Measurements from ENCODE around the gene TRIM54. TPM values are rescaled to one million over a fixed set of nuclear protein-coding genes. Genes with fewer than 3 reads are reported as not detected.

Gene TRIM54
- total and polyA plus RNA-seq, 8 donors = 0.13 to 0.87 (median 0.43) TPM; not detected in 4

DNA sequence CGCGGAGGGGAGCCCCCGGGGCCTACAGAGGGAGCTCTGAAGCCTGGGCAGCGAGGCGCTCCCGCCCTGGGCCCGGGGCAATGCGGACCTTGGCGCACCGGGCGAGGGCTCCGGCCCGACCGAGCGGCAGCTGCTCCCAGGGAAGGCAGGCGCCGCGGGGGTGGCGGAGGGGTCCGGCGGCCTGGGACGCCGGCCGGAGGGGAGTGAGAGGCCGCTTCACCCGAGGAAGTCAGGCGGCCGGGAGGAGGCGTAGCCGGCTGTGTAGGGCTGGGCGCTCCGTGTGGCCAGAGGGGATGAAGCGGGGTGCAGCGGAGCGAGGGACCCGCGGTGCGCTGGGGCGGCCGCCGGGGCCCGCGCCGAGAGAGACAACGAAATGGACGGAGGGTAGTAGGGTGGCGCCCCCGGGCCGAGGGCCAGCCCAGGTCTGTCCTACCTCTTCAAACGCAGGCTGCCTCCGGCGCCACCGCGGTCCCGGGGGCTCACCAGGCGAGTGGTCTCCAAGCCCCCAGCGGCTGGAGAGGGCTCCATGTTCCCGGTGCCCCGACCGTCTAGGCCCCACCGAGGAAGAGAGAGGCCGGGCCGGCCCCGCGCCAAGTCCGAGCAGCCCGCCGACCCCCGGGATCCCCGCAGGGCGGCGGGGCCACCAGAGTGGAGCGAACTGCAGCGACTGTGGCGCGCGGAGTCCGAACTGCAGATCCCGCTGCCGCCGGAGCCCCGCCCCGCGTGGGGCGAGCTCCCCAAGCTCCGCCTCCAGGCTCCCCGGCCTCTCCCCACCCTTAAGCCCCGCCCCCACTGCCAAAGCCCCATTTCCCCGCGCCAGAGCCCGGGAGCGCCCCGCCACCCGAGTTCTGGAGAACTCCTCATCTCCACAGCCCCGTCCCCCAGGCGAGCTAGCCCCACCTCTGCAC is 19.6 kb upstream of the TRIM54 start, which contains the start of gene SLC30A3:
Gene SLC30A3, minus strand, starts transcription at position 669 of the 908 bp plus-strand sequence. Its CDS starts 141 bp downstream, at position 528.
- TF ChIP-seq, protein P1, sequence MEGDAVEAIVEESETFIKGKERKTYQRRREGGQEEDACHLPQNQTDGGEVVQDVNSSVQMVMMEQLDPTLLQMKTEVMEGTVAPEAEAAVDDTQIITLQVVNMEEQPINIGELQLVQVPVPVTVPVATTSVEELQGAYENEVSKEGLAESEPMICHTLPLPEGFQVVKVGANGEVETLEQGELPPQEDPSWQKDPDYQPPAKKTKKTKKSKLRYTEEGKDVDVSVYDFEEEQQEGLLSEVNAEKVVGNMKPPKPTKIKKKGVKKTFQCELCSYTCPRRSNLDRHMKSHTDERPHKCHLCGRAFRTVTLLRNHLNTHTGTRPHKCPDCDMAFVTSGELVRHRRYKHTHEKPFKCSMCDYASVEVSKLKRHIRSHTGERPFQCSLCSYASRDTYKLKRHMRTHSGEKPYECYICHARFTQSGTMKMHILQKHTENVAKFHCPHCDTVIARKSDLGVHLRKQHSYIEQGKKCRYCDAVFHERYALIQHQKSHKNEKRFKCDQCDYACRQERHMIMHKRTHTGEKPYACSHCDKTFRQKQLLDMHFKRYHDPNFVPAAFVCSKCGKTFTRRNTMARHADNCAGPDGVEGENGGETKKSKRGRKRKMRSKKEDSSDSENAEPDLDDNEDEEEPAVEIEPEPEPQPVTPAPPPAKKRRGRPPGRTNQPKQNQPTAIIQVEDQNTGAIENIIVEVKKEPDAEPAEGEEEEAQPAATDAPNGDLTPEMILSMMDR (IDR thresholded peaks at IDR 0.05) = no peak
- TF ChIP-seq EP300 (IDR thresholded peaks at IDR 0.05) = no peak
- TF ChIP-seq POLR2AphosphoS5 (IDR thresholded peaks at IDR 0.05) = no peak
- TF ChIP-seq POLR2A (IDR thresholded peaks at IDR 0.05) = no peak
- 0 to 1% (median 1%) methylated on average over 11 to 96 of the region's 96 CpGs for WGBS, 5 donors
- intact Hi-C loops (cut with DNase I; ENCODE audit: low total_unique reads) = no loop called here
- H3K4me3 ChIP-seq = peak within 1 kb of the TSS; percentile 42 to 64 (median 52)
- DNase-seq = peak; percentile 72 to 80
- no peak within 1 kb of the TSS for H3K27ac ChIP-seq
- peaks cover 35 to 40% (median 39%) of the 10 kb centered on the region in 4 donors for H3K4me1 ChIP-seq
- no peaks in the 10 kb centered on the region for H3K9me3 ChIP-seq
- no peaks in the 10 kb centered on the region for H3K36me3 ChIP-seq
- peaks cover 33 to 100% (median 73%) of the 10 kb centered on the region in 3 donors for H3K27me3 ChIP-seq

DNA sequence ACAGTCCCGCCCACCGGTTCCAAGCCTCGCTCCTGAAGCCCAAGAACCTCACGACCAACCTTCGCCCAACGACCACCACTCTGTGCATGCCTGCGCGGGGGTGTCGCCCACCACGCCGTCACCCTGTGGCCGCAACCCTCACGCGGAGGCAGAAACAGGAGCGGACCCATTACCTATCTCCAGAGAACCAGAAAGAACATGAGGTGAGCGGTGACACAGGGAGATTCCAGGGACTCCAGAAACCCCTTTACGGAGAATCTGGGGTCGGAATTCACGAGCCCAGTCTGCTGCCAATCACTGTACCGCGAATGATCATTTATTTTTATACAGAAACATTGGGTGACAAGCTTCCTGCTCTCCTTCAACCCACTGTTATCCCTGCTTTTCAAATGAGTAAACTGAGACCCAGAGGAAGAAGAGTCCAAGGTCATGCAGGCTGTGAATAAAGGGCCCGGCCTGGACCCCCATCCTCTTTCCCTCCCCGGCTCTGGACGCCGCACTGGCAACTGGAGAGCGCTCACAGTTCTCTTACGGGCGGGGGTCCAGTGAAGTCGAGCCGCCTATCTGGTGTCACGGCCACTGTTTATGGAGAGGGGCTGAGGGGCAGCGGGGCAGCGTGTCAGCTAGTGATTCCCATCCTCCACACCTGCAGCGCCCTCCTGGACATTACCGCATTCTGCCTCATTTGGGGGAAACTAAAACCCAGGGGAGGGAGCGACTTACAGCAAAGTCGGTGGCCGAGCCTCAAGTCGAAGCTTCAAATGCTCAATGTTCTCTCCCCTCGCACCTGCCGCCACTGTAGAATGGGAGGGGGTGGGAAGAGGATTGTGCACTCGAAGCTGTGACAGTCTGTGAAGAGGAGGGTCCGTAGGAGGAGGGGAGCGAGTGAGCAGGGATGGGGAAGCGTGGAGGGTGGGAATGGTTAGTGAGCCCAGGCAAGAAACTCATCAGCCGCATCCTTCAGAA is 18.7 kb upstream of the TRIM54 start:
- Histone ChIP-seq H3K27me3 (peaks cover 23 to 100% (median 66%) of the 10 kb centered on the region in 3 donors), H3K36me3 (no peaks in the 10 kb centered on the region), H3K4me1 (peaks cover 35 to 40% (median 39%) of the 10 kb centered on the region in 4 donors), H3K4me3 (peak overlapping the region; percentile 42 to 64 (median 52)), H3K27ac (no peak overlapping the region), H3K9me3 (no peaks in the 10 kb centered on the region)
- TF ChIP-seq EP300 (IDR thresholded peaks at IDR 0.05) (no peak), POLR2A (IDR thresholded peaks at IDR 0.05) (no peak), POLR2AphosphoS5 (IDR thresholded peaks at IDR 0.05) (no peak)
- TF ChIP-seq, protein P1 (IDR thresholded peaks at IDR 0.05) = no peak
- no peak for DNase-seq
- intact Hi-C loops (cut with DNase I; ENCODE audit: low total_unique reads) = no loop called here
- 1 to 5% (median 3%) methylated on average over 44 to 46 of the region's 46 CpGs for WGBS, 5 donors

DNA sequence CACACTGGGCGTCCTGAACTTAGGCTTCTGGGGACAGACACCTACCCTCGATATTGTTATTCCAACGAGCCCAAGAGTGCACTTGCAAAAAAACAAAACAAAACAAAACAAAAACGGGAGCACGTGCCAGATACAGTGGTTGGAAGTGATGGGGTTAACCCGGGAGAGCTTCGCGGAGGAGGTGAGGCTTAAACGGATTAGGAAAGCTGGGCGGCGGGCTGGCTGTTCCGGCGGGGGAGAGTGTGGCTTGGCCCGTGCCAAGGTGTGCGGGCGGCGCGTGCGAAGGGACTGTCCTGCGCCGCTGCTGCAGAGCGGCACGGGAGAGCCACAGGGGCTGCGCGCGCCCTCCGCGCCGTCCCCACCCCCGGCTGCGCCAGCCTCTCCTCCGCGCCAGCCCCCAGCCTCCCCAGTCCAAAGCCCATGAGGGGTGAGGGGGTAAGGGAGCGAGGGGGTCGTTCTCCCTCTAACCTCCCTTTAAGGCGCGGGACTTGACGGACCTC is 17.9 kb upstream of the TRIM54 start:
- WGBS, 5 donors = 0 to 2% (median 1%) methylated on average over 23 to 38 of the region's 38 CpGs
- H3K36me3 ChIP-seq = no peaks in the 10 kb centered on the region
- peaks cover 35 to 40% (median 39%) of the 10 kb centered on the region in 4 donors for H3K4me1 ChIP-seq
- peak in 1 of 2 donors; percentile 38 for DNase-seq
- H3K27ac ChIP-seq = no peak overlapping the region
- TF ChIP-seq EP300 (IDR thresholded peaks at IDR 0.05) = no peak
- TF ChIP-seq POLR2AphosphoS5 (IDR thresholded peaks at IDR 0.05) = no peak
- TF ChIP-seq POLR2A (IDR thresholded peaks at IDR 0.05) = no peak
- TF ChIP-seq, protein P1 (IDR thresholded peaks at IDR 0.05) = no peak
- intact Hi-C loops (cut with DNase I; ENCODE audit: low total_unique reads) = no loop called here
- H3K4me3 ChIP-seq = peak overlapping the region; percentile 31 to 64 (median 46)
- H3K9me3 ChIP-seq = no peaks in the 10 kb centered on the region
- H3K27me3 ChIP-seq = peaks cover 20 to 100% (median 61%) of the 10 kb centered on the region in 3 donors

Data from stomach (tissue), 9 donors.